ENCODE results near the gene CRADD.
"Not testable (repeated sequence)": the region's sequence is repeated elsewhere in the genome, so short reads cannot be mapped to it uniquely, and the experiment has no call there.

Gene CRADD

GRCh38 chr12:93882763-93883162 is 205.6 kb downstream of the CRADD start:
- DNase-seq = no peak

DNA sequence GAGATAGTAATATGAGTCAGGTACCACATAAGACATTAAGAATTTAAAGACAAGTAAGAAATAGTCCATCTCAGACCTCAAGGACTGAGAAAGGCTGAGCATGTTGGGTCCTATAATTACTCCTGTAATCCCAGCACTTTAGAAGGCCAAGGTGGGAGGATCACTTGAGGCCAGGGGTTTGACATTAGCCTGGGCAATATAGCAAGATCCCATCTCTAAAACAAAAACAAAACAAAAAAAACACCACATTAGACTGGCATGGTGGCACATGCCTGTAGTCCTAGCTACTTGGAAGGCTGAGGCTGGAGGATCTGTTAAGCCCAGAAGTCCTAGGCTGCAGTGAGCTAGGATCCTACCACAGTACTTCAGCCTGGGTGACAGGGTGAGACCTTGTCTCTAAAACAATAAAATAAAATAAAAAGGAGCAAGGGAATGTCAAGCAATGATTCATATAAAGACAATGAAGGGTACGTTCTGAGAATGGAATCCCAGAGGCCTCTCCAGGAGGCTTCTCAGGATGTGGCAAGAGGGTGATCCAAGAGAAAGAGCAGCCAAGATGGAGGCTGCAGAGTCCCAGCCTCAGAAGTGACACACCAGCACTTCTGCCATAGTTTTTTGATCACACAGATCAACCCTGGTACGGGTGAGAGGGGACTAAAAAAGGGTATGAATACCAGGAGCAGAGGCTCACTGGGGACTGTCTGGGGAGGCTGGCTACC is 206.4 kb downstream of the CRADD start:
- DNase-seq = no peak

DNA sequence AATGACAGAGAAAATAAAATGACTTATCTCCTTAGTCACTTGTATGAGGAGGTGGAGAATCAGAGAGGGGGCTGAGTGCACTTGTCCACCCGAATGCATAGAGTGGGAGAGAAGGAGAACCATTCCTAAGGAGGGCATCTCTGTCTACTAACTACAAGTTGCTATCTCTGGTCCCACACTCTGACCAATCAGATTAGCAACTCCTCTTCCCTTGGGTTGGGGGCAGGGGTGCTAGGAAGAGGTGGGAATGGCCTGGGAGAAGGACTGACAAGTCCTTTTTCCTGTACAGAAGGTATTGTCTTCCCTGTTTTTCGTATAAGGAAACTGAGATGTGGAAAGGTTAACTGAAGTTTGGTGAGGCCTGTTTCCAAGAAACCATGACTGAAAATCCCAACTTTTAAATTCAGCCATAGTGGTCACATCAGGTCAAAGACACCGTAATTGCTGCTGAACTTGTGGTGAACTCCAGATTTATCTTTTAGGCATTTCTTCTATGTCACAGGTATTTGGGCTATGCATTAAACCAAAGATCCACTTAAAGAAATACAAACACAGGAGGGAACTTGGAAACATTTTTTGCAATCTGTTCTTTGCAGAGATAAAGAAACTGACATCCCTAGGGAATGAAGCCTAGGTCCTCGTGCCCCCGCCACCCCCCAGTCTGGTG is 207.8 kb downstream of the CRADD start:
- DNase-seq = no peak

GRCh38 chr12:93885973-93886532 is 208.9 kb downstream of the CRADD start:
- not testable (repeated sequence) for DNase-seq

- DNase-seq = no peak
Measured at GRCh38 chr12:93886533-93887511, 209.6 kb downstream of the CRADD start.

GRCh38 chr12:93888964-93889363 is 211.8 kb downstream of the CRADD start:
- no peak for DNase-seq

GRCh38 chr12:93889516-93890212 is 212.5 kb downstream of the CRADD start:
- no peak for DNase-seq

GRCh38 chr12:93892423-93893268 is 215.5 kb downstream of the CRADD start:
- no peak for DNase-seq

GRCh38 chr12:93894391-93895088 is 217.4 kb downstream of the CRADD start:
- no peak for DNase-seq

DNA sequence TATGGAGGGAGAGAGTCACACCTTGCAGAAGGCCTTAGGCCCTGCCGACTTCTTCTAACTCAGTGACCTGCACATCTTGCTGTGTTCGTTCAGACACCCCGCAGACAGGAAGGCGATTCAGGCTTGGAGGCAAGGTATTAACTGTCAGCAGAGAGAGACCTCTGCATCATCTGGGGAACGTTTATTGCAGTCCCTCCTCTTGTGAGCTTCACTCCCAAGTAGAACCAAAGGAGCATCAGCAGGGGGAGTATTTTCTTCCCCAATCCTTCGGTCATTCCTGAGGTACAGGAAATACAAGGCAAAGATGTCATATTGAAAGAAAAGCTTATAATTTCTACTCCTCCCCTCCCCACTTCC is 217.9 kb downstream of the CRADD start:
- DNase-seq = no peak

GRCh38 chr12:93896427-93896826 is 219.3 kb downstream of the CRADD start:
- DNase-seq = no peak

DNA sequence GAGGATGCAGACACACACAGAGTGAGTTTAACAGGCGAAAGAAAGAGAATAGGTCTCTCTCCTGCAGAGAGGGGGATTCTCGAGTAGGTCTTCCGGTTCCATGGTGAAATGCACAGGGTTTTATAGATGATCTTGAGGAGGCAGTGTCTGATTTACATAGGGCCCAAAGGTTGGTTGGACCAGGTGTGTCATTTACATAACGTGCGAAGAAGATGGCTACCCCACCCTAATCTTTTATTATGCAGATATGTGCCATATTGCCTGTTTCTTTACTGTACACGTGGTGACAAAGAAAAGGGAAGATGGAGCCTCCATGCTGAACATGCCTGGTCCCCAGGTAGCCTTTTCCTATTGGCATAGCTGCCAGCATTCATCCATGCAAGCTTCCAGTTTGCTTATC is 219.8 kb downstream of the CRADD start:
- DNase-seq = no peak

GRCh38 chr12:93901739-93902138 is 224.6 kb downstream of the CRADD start:
- DNase-seq = no peak

DNA sequence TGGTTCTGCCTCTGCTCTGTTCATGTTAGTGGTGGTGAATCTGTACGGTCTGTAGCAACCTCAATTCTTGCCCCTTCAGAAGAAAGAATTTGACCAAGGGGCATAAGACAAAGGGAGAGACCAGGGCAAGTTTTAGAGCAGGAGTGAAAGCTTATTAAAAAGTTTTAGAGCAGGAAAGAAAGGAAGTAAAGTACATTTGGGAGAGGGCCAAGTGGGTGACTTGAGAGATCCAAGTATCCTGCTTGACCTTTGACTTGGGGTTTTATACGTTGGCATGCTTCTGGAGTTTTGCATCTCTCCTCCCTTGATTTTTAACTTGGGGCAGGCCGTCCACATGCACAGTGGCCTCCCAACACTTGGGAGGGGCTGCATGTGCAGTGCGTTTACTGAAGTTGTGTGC is 225.0 kb downstream of the CRADD start:
- no peak for DNase-seq

GRCh38 chr12:93902736-93903562 is 225.8 kb downstream of the CRADD start:
- DNase-seq = no peak

DNA sequence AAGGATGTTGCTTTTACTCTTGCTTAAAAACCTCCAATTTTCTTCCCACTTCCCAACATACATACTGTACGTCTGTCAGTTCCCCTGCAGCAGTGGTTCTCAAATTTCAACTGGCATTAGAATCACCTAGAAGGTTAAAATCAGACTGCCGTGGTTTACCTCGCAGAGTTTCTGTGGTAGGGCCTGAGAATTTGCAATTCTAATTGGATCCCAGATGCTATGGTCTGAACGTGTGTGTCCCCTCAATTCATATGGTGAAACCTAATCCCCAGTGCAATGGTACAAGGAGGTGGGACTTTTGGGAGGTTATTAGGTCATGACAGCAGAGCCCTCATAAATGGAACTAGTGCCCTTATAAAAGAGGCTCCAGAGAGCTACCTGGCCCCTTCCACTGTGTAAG is 226.9 kb downstream of the CRADD start:
- DNase-seq = no peak

- DNase-seq = no peak
Measured at GRCh38 chr12:93908264-93908663, 231.1 kb downstream of the CRADD start.

- no peak for DNase-seq
Measured at GRCh38 chr12:93908846-93909567, 231.8 kb downstream of the CRADD start.

DNA sequence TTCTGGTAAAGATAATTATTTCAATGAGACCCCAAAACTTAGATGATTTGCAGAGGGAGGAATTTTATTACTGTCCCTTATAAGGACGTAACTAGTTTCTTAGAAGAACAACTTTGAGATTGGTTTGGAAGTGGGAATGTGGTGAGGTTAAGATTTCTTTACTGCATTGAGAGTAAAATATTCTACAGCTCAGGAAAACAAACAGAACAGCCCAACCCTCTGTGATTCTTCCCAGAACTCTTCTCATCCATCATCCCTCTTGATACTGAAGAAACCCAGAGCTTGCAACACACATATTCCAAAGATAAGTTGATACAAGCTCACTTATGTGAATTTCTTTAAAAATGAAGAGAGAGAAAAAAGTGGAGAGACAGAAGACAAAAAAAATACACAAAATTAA is 234.2 kb downstream of the CRADD start:
- no peak for DNase-seq

Measured in activated T-cell treated with anti-CD3 and anti-CD28 coated beads for 4 hours (primary cell).